ENCODE data around the gene BMP5.

BMP5 gene

GRCh38 chr6:55872866-55873265, 2.5 kb downstream of the BMP5 start:
- no peak for DNase-seq (ENCODE audit: low spot score)

- no peak for DNase-seq (ENCODE audit: low spot score)
Observed at GRCh38 chr6:55870181-55870813, 5.1 kb downstream of the BMP5 start.

DNA sequence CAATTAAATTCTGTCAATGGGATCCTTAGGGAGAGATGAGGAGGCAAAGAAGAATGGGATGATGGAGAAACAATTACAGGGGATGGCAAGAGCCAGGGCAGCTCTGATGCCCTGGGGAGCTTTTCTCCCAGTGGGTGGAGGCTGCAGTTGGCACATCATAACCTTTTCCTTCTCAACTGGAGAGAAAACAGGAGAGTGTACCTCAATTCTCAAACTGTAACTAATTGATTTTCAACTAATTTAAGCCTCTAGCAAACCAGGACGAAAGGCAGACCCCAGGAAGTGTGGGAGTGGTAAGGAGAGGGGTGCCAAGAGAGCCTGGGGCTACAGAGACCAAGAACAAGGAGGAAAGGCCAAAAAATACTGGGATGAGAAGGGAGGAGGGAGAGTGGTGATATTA, 5.7 kb downstream of the BMP5 start:
- DNase-seq (ENCODE audit: low spot score), result no peak

DNA sequence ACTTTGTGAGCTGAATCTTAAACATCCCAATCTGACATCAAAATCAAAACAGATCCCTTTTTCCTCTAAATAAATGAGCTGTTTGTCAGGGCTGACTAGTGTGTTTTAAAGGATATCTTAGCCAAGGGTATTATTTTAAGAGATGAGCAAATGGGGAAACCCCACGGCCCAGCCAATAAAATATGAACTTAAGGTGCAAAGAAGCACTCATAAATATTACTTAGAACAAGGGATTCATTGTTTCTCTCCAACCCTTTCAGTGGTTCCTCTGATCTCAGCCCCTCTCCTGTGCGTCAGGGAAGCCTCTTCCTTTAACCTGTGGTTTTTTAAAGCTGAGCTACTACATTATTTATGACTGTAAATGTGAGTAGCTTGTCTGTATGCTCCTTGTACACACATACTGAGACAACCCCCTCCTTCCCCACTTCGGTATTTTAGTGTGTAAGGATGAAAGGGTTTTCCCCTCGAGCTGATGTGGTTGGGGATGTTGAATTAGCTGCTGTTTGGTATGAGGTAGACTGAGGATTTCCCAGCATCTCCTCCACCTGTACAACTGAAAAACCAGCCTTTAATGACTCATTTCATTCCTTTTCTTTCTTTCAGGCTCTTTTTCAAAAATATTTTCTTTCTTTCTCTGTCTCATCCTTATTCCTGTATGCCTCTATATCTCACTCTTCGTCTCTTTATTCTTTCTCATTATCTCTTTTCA, 6.5 kb downstream of the BMP5 start:
- no peak for DNase-seq (ENCODE audit: low spot score)

- no peak for DNase-seq (ENCODE audit: low spot score)
Observed at GRCh38 chr6:55868176-55868575, 7.2 kb downstream of the BMP5 start.

DNA sequence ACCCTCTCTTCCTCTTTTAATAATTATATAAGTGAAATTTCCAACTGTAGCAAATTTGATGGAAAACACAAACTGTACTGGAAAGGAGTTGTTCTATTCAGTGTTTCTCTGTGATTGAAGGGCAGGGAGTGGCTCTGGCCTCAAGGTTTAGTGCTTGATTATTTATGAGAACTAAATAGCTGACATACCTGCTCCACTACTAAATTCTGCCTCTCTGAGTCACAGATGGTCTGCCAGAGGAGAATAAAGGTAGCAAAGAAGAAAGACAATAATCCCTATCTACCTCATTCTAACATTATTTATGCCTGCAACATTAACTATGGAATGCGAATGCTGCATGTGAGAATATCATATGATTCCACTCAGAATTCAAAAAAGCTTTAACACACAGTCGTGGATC, 9.3 kb downstream of the BMP5 start:
- no peak for DNase-seq (ENCODE audit: low spot score)

DNA sequence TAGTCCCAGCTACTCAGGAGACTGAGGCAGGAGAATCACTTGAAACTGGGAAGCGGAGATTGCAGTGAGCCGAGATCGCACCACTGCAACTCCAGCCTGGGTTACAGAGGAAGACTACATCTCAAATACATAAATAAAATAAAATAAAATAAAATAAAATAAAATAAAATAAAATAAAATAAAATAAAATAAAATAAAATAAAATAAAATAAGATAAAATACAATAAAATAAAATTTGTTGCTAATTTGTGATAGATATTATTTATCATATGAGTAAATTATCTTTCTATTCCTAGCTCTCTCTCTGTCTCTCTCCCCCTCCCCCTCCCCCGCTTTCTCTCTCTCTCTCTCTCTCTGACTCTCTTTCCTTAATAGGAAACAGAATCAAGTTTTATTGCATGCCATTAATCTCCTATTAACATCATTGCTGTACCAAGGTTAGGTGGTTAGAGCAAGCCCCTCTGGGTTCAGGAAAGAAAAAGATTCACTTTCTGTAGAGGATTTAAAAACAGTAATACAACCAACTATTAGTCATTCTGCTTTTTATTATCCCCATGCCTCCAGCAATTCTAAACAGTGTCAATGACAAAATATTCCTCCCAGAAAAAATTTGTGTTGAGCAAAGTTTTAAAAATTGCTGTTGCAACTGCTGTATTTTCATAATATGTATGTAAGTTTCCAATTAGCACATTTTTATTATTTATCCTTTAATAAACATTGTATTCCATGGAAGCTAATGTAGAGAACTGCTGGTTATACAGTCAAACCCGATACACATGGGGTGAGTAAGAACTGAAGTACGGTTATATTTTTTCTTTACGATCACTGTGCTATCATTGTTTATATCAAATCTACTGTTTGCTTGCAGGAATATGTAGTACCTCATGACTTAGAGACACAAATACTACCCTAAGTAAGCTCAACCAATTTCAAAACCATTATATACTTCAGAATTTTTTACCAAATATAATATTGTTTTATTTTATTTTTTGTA, 22.1 kb downstream of the BMP5 start:
- no peak for DNase-seq (ENCODE audit: low spot score)

DNA sequence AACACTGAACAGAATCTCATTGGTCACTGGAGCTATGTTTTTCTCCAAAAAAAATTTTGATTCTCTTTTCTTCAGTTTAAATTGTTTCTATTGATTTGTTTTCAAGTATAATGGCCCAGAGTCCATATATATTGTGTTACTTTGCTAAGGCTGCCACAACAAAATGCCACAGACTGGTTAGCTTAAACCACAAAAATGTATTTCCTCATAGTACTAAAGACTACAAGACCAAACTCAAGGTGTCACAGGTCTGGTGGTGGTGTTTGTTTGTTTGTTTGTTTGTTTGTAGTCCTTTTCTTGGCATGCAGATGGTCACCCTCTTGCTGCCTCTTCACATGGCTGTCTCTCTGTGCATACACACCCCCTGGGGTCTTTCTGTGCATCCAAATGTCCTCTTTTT, 34.0 kb downstream of the BMP5 start:
- no peak for DNase-seq (ENCODE audit: low spot score)

DNA sequence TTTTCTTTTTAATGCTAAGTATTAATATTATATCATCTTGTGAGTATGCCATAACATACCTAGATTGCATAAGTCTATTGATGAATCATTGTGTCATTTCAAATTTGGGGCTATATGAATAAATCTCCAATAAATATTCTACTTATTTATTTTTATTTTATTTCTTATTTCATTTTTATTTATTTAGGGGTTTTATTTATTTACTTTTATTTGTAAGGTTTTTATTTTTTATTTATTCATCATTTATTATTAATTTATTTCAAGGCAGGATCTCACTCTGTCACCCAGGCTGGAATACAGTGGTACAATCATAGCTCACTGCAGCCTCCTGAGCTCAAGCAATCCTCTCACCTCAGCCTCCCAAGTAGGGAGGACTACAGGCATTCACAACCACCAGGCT, 36.3 kb downstream of the BMP5 start:
- no peak for DNase-seq (ENCODE audit: low spot score)

DNA sequence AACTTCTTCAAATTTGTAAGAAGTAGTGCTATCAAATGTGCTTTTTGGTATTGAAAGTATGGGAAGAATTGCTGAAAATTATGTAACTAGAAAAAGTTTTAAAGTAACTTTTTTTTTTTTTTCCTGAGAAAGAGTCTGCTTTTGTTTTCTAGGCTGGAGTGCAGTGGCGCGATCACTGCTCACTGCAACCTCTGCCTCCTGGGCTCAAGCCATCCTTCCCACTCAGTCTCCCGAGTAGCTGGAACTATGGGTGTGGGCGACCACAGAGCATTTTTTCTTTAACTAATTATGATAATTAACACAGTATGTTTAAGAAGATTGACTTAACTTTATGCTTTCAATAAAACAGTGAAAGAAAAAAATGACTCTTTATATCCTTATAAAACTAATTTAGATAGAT, 38.4 kb downstream of the BMP5 start:
- no peak for DNase-seq (ENCODE audit: low spot score)

DNA sequence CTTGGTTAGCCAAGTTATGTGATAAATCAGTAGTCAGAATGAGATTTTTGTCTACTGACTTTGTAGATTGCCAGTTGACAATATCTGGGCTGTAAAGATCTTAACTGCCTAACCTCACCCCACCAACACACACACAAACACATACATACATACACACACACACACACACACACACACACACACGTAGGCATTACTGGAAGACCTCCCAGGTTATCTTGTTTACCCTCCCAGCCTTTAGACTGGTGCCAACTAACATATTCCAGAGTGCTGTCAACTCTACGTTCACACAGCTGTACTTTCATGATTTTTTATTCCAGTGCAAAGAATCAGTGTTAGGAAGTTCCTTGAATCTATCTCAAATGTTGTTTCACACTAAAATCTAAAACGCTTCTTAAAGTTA, 38.9 kb downstream of the BMP5 start:
- no peak for DNase-seq (ENCODE audit: low spot score)

DNA sequence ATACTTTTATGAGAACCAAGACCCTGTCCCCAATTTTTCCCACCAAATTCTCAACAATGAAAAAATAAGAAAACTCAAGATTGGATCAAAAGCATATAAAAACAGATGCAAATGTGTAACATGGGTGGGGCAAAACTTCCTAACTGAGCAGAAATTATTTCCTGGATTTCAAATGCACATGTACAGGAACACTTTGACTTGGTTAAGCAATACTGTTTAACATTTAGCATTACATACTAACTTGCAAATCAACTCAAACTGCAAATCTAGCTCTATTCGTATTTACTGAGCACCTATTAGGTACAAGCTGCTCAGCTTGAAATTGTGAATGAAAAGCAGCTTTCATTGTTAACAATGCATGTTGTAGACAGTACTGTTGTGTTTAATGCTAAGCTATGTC, 40.2 kb downstream of the BMP5 start:
- DNase-seq (ENCODE audit: low spot score), result no peak

- DNase-seq (ENCODE audit: low spot score), result no peak
Observed at GRCh38 chr6:55833284-55833683, 42.1 kb downstream of the BMP5 start.

DNA sequence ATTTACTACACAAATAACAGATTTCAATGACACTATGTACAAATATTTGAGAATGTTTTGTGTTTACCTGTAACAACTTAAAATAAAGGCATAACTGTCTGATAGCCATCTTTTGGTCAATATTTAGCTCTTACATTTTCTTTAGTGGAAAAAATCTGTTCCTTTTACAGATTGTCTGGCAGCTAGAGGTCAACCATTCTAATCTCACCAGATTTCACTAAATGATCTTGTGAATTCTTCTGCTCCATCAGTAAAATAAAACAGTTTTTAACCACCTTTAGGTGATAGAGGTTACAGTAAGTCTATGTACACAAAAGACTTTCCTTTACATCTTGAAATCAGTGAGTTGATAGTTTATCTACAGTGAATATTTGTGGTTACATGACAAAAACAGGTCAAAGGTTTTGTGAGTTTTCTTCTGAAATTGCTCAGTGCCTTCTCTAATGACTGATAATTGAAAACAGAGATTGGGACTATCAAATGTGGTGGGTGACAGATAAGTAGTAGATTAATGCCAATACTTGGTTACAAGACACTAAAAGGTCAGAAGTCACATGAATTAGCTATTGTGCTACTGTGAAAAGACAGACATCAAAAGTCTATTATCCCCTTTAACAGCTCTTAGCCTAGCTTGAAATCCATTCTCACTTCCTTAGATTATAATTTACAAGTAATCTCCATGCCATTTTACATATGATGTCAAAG, 47.4 kb downstream of the BMP5 start:
- no peak for DNase-seq (ENCODE audit: low spot score)

DNA sequence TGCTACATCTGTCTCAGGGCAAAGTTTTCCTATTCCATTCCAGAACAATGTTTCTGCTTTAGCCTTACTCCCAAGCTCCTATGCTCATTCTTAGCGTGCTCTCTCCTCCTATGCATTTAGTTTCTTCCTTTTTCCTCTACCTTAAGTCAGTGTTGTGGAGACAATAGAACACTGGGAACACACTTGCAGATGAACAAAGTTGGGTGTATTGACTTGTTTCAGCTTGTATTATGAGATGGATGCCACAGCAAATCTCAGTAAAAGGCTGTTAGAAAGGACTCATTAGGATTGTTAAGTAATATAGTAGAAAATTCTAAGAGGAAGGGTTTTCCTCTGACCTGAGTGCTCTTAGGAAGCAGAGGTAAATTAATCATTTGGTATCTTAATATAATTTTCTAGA, 48.4 kb downstream of the BMP5 start:
- DNase-seq (ENCODE audit: low spot score), result no peak

DNA sequence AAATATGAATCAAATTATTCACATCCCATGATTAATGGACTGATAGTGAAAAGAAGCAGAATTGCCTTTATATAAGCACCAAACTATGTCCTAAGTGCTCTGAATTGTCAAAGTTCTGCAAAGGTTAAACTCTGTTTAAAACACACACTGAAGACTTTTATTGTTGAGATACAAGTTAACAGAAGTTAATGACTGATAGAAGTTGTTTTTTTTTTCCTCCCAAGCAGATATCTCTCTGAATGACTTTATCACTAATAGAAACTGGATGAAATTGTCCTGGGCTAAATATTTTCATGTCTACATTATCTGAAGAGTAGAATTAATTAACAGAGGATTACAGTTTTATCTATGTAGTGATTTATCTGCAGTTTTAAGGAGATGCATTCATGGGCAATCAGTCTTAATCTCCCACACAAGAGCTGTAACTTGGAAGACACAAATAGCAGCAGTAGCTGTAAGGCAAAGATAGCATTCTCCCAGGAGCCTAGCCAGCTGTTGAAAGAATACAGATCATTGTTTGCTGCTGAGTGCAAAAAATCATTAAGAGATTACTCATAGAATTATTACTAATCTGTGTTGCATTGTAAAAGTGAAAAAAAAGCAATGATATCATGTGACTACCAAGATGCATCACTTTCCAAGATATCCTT, 49.9 kb downstream of the BMP5 start:
- peak; percentile 44 for DNase-seq (ENCODE audit: low spot score)

GRCh38 chr6:55822815-55823214, 52.6 kb downstream of the BMP5 start:
- DNase-seq (ENCODE audit: low spot score), result no peak

DNA sequence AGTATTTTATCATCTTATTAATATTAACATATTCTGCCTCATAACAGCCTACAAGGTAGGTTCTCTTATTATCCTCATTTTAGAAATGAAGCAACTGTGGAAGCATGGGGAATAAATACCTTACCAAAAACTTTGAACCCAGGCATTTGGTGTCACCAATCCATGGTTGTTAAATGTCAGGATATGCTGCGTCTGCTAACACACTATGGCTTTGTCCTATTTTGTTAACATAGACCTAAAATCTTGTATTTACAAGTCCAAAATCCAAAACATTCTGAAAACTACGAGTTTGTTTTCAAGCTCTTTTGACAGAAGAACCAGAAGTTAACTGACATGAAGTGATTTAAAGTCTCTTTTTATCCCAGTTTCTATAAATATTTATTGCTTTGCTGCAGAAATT, 53.4 kb downstream of the BMP5 start:
- no peak for DNase-seq (ENCODE audit: low spot score)

DNA sequence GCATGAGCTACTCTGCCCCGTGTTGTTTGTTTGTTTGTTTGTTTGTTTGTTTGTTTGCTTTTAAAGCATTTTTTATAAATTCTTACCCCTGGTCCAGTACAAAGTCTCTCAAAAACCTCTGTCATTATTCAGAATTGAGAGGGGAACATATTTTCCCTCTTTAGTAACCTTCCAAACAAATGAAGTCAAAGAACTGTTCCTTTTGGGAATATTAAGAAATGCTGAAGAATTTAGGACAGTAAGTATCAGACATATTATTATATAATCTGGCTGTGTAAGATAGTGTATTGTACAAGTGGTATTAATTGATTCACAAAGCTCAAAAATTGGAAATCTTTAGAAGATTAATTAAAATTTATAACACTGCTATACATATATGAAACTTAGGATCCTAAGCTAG, 54.7 kb downstream of the BMP5 start:
- DNase-seq (ENCODE audit: low spot score), result no peak

- no peak for DNase-seq (ENCODE audit: low spot score)
Observed at GRCh38 chr6:55819811-55820210, 55.6 kb downstream of the BMP5 start.

DNA sequence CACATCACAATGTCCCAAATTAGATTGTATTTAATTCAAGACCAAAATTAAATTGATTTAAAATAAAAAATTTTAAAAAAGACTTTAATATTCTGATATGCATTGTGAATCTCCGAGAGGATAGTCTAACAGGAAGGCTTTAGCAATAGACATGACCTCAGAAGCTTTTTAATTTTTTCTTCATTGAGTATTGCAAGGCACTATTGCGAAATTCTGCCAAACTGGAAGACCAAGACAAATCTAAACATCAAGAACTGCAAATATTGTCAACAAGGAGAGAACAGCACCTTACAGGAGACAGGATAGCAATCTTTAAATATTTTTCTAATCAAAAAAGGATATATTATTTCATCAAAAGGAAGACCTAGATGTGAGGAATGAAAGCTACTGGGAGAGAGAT, 56.9 kb downstream of the BMP5 start:
- no peak for DNase-seq (ENCODE audit: low spot score)

DNA sequence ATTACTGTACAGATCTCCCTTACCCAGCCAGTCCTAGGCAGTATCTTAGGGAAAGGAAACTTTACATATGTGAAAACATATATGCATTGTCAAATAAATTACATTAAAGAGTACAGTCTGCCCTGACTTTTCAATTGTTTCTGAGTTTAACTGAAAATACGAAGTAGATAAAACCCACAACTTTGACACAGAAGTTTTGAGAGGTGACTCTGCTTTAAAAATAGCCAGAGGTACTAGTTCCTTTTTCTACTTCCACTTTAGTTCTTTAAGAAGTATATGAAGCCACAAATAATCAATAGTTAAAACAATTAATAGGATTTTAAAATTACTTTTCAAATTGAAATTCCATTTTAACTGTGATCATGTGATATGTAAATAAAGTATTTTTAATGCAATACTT, 62.9 kb downstream of the BMP5 start:
- no peak for DNase-seq (ENCODE audit: low spot score)
